Right cardiac atrium (tissue), 5 donors: ENCODE results near the gene SAE1. TPM values are rescaled to one million over a fixed set of nuclear protein-coding genes. Genes with fewer than 3 reads are reported as not detected.
A peak's percentile ranks its signal among the peaks of the same experiment; 100 is the strongest.

Experiments
- ATAC-seq, 2 donors: fragments of 200-7000 bp; cut with Tn5 transposase; one replicate each; pipeline versions ENCODE4 v1.8.0 to v1.9.1; 2020; ENCODE audit warnings: moderate library complexity in 2 of 2, mild to moderate bottlenecking in 1 of 2
- DNase-seq, 3 donors: peaks; one replicate each; pipeline ENCODE4 v3.0.0-alpha.2; 2020
- H3K27ac ChIP-seq: one replicate; pipeline ENCODE4 v1.5.1; 2013; ENCODE audit warnings: mild to moderate bottlenecking, low read length, control low read depth, moderate library complexity
- H3K27me3 ChIP-seq: one replicate; pipeline ENCODE4 v1.6.1; 2013; ENCODE audit not compliant: control insufficient read depth, insufficient read depth
- H3K4me1 ChIP-seq: one replicate; pipeline ENCODE4 v1.6.1; 2013; ENCODE audit warnings: low read length; ENCODE audit not compliant: control insufficient read depth, insufficient read depth
- H3K4me3 ChIP-seq: one replicate; pipeline ENCODE4 v1.5.1; 2013; ENCODE audit warnings: low read length, control low read depth
- H3K9me3 ChIP-seq: one replicate; pipeline ENCODE4 v1.6.1; 2013; ENCODE audit warnings: low read length; ENCODE audit not compliant: control insufficient read depth
- WGBS: extraction: QIAGEN DNeasy Blood & Tissue Kit; methylation state at CpG from one replicate; pipeline ENCODE4 v1.1.7; 2013; 5-methylcytosine and 5-hydroxymethylcytosine counted together
- intact Hi-C, 4 donors: fragments of 100-400 bp; cut with DNase I; formaldehyde crosslinking; loops; one replicate each; pipeline versions ENCODE4 v1.11.0 to v1.14.0; 2022 to 2023
- polyA plus RNA-seq: library from polyadenylated mRNA; stranded (reverse); fragments of 200-250 nt; gene quantifications from one replicate; pipeline ENCODE4 v1.2.3, GENCODE V29; 2013
- total RNA-seq, 4 donors: library from RNA; stranded (reverse); fragmentation: NEBNext Ultra II Directional; extraction: Animal tissue kit (Norgen Biotek cat#: 25700); gene quantifications; one replicate each; pipeline ENCODE4 v1.2.1, GENCODE V29; 2021
- donor health status: healthy with polysubstance abuse.
- donor health status: DM: no; HTN: yes; CAD: no.
- donor health status: DM: no; HTN: no; CAD: no.
- donor health status: DM: no; HTN: yes; CAD: no; lungs with severe emphysema.
- donor health status: DM: yes; HTN: yes; CAD: no.

SAE1 gene
- total and polyA plus RNA-seq, 5 donors, result 34.0 to 57.0 (median 53.3) TPM

DNA sequence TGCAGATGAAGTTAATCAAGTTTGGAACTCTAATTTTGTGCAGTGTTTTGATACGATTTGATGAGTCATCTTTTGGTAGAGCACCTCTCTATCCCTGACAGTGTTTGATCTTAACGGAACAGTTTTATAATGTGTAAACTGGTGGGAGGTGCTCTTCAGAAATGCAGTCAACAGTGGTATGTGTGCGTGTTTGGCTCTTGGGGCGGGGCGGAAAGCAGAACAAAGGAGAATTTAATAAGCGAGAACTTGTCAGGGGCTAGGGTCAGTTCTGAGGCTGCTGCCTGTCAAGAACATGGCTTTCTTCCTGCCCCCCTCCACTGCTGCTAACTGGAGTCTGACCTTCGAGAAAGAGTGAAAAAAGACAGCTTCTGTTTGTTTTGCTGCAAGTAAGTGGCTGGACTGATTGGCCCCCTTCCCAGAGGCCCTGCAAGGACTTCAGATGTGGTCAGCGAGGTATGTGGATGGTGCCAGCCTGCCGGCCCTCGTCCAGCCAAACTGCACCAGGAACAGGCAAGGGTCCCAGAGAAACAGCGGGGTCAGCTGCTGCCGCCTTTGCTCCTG lies 59.6 kb downstream of the SAE1 start:
- H3K4me1 ChIP-seq, result peaks cover 4% of the 10 kb centered on the region
- no peaks in the 10 kb centered on the region for H3K9me3 ChIP-seq
- H3K27me3 ChIP-seq, result no peaks in the 10 kb centered on the region
- peak overlapping the region; percentile 76 for H3K27ac ChIP-seq
- DNase-seq (peak; percentile 67 to 87 (median 84)), ATAC-seq (peak; percentile 67 to 72)
- H3K4me3 ChIP-seq, result no peak overlapping the region
- intact Hi-C loops, result loop anchor here in 1 of 4 donors (2.0 kb wide), 1 partner anchor 21 kb away; no protein-coding TSS in a partner anchor
- 17% methylated on average over 12 of the region's 12 CpGs for WGBS

DNA sequence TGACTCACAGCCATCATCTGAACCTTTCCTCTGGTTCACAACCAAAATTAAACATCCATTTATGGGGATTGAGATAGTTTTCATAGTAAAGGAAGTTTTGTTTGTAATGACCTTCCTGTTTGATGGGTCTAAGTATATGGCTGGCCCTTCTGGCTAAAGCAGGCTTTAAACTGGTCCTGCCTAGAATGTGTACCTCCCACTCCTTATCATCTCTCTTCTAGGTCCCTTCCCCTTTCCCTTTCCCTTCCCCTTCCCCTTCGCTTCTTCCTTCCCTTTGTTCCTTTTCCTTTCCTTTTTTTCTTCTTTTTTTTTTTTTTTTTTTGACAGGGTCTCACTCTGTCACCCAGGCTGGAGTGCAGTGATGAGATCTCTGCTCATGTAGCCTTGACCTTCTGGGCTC lies 64.8 kb downstream of the SAE1 start:
- intact Hi-C loops, result no loop called here
- H3K4me1 ChIP-seq, result peaks cover 3% of the 10 kb centered on the region
- H3K4me3 ChIP-seq, result no peak overlapping the region
- ATAC-seq (no peak), DNase-seq (no peak)
- H3K9me3 ChIP-seq, result no peaks in the 10 kb centered on the region
- 75% methylated on average over 1 of the region's 1 CpG for WGBS
- no peaks in the 10 kb centered on the region for H3K27me3 ChIP-seq
- H3K27ac ChIP-seq, result no peak overlapping the region

DNA sequence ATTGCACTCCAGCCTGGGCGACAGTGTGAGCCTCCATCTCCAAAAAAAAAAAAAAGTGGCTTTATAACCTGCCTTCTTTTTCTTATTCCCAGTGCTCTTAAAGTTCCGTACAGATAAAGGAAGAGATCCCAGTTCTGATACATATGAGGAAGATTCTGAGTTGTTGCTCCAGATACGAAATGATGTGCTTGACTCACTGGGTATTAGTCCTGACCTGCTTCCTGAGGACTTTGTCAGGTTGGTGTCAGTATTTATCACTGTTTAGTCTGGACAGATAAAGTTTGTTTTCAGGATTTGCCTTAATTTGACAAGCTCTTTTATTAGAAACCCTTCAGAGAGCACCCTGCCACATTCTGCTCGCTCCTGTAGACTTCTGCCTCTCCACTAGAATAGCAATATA lies 66.5 kb downstream of the SAE1 start:
- H3K27me3 ChIP-seq, result no peaks in the 10 kb centered on the region
- H3K4me3 ChIP-seq, result no peak overlapping the region
- 95% methylated on average over 4 of the region's 4 CpGs for WGBS
- H3K9me3 ChIP-seq, result no peaks in the 10 kb centered on the region
- H3K4me1 ChIP-seq, result peaks cover 1% of the 10 kb centered on the region
- no peak for ATAC-seq
- H3K27ac ChIP-seq, result no peak overlapping the region
- intact Hi-C loops, result no loop called here
- DNase-seq, result no peak

DNA sequence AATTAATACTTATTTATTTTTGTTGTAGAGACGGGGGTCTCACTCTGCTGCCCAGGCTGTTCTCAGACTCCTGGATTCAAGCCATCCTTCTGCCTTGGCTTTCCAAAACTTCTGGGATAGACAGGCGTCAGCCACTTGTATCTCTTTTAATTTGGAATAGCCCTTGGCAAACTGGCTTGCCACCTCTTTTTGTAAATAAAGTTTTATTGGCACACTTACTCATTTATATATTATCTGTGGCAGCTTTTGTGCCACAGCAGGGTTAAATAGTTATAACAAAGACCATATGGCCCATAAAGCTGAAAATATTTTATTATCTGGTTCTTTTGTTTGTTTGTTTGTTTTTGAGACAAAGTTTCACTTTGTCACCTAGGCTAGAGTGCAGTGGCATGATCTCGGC lies 69.9 kb downstream of the SAE1 start:
- Histone ChIP-seq H3K9me3 (no peaks in the 10 kb centered on the region), H3K27ac (no peak overlapping the region), H3K4me3 (no peak overlapping the region), H3K4me1 (peaks cover 1% of the 10 kb centered on the region), H3K27me3 (no peaks in the 10 kb centered on the region)
- no peak for DNase-seq
- WGBS, result 72% methylated on average over 3 of the region's 3 CpGs
- intact Hi-C loops, result loop anchor here in 1 of 4 donors (10.0 kb wide), 1 partner anchor 46 kb away; no protein-coding TSS in a partner anchor
- ATAC-seq, result no peak

DNA sequence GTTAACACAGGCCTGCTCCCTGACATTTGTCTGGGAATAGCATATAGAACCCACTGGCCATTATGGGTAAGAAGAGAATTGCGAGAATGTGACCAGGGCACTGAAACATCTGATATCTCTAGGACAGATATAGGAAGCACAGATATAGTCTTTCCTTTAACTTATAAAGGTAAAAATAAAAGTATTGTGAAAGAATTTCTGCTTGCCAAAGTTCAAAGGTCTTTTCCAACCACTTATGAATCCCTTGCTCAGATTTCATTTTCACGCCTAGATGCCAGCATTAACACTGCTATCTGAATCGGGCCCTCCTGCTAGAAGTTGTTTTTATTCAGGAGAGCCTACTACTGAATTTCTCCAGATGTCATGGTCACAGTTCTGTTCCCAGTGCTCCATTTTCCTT lies 72.6 kb downstream of the SAE1 start:
- ATAC-seq (no peak), DNase-seq (no peak)
- H3K9me3 ChIP-seq, result no peaks in the 10 kb centered on the region
- no peak overlapping the region for H3K4me3 ChIP-seq
- H3K27ac ChIP-seq, result no peak overlapping the region
- H3K4me1 ChIP-seq, result no peaks in the 10 kb centered on the region
- 73% methylated on average over 3 of the region's 3 CpGs for WGBS
- intact Hi-C loops, result loop anchor here in 1 of 4 donors (10.0 kb wide), 1 partner anchor 48 kb away; no protein-coding TSS in a partner anchor
- H3K27me3 ChIP-seq, result no peaks in the 10 kb centered on the region

DNA sequence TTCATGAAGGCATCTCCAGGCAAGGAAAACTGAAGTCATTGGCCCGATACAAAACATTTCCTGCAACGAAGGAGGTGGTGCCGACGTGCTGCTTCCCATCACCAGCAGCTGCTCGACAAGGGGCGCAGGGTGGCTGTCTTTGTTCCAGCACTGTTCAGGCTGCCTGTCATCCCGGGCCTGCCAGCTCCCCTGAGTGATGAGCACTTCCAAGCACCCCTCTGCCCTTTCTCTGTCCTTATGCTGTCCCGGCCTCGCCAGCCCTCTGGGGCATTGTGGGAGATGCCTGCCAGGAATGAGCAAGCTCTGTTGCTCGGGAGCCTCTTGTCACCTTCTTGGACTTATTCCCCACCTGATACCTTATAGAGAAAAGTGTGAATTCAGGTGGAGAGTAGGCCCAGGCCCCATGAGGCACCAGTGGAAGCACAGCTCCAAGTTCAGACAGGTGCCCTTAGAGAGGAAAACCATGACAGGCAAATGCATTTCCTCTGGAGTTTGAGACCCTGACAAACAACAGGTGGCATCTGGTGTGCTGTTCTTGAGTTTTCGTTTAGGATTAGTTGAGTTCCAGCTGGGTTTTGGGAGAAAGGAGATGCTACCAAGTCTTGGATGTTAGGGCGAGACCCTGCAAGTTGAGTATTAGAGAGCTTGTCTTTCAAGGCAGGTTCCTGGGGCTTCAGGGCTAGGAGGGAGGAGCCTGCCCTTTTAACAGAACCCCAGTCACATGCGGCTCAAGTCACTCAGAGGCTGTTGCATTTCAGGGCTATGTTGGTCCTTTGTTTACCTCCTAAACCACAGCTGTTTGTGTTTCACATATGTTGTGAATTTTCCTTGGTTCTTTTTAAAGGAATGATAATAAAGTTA lies 78.9 kb downstream of the SAE1 start:
- ATAC-seq, result peak; percentile 75 to 80
- peak overlapping the region; percentile 68 for H3K27ac ChIP-seq
- H3K27me3 ChIP-seq, result no peaks in the 10 kb centered on the region
- no peak overlapping the region for H3K4me3 ChIP-seq
- DNase-seq, result peak in 2 of 3 donors; percentile 74 to 80
- intact Hi-C loops, result loop anchor here in 3 of 4 donors (2.0 to 10.0 kb wide), 4 partner anchors 19 to 55 kb away; no protein-coding TSS in a partner anchor
- WGBS, result 57% methylated on average over 13 of the region's 13 CpGs
- no peaks in the 10 kb centered on the region for H3K4me1 ChIP-seq
- no peaks in the 10 kb centered on the region for H3K9me3 ChIP-seq

DNA sequence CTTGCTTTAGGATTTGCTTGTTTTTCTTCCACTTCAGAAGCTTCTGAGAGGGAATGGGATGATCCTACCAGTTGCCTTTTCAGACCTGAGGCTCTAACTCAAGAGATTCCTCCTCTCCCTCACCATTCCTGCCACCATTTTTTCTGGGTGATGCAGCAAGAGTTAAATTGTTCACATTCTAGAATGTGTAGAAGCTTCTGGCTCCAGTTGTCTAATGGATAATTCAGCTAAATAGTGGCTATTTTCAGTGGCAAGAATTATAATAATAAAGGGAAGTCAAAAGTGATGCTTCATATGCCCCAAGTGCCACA lies 79.5 kb downstream of the SAE1 start:
- H3K9me3 ChIP-seq, result no peaks in the 10 kb centered on the region
- H3K27ac ChIP-seq, result peak overlapping the region; percentile 67
- DNase-seq (no peak), ATAC-seq (no peak)
- intact Hi-C loops, result loop anchor here in 3 of 4 donors (2.0 to 5.0 kb wide), 3 partner anchors 19 to 37 kb away; no protein-coding TSS in a partner anchor
- no peaks in the 10 kb centered on the region for H3K4me1 ChIP-seq
- H3K4me3 ChIP-seq, result no peak overlapping the region
- no peaks in the 10 kb centered on the region for H3K27me3 ChIP-seq

DNA sequence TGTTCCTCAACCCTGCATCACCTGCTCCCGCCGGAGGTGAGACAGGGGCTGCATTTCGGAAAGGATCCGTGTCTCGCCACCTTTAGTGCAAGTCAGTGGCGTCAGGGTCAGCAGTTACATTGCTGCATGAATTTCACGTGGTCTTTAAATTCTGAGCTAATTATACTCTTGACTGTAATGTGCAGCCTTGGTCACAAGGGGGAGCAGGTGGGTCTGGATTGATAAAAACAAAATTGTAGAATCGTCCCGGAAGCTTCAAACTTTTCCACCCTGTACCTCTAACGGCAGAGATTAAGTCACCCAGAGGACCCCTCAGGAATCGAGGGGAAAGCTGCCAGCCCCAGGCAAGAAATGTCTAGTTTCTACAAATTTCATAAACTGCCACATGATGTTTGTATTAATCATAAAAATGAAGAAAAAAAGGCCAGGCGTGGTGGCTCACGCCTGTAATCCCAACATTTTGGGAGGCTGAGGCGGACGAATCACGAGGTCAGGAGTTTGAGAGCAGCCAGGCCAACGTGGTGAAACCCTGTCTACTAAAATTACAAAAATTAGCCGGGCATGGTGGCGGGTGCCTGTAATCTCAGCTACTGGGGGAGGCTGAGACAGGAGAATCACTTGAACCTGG lies 80.2 kb downstream of the SAE1 start:
- 33% methylated on average over 19 of the region's 19 CpGs for WGBS
- peak in 2 of 3 donors; percentile 61 to 83 for DNase-seq
- intact Hi-C loops, result loop anchor here in 3 of 4 donors (2.0 to 5.0 kb wide), 3 partner anchors 20 to 36 kb away; no protein-coding TSS in a partner anchor
- Histone ChIP-seq H3K4me3 (no peak overlapping the region), H3K4me1 (no peaks in the 10 kb centered on the region), H3K27ac (peak overlapping the region; percentile 67), H3K27me3 (no peaks in the 10 kb centered on the region), H3K9me3 (no peaks in the 10 kb centered on the region)
- ATAC-seq, result peak; percentile 53 to 68

DNA sequence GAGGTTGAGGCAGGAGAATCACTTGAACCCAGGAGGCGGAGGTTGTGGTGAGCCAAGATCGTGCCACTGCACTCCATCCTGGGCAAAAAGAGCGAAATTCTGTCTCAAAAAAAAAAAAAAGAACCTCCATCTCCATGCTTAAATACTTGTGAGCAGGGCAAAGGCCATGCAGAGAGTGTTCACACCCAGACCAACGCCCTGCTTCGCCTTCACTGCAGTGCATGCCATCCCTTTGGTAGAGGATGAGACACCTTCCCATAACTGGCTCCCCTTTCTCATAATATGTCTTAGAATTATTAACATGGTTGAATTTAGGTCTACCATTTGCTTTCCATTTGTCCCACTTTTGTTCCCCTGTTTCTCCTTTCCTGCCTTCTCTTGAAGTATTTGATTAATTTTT lies 84.9 kb downstream of the SAE1 start:
- Histone ChIP-seq H3K27ac (no peak overlapping the region), H3K9me3 (no peaks in the 10 kb centered on the region), H3K27me3 (no peaks in the 10 kb centered on the region), H3K4me1 (no peaks in the 10 kb centered on the region), H3K4me3 (no peak overlapping the region)
- ATAC-seq (no peak), DNase-seq (no peak)
- intact Hi-C loops, result no loop called here
- WGBS, result 87% methylated on average over 5 of the region's 5 CpGs

DNA sequence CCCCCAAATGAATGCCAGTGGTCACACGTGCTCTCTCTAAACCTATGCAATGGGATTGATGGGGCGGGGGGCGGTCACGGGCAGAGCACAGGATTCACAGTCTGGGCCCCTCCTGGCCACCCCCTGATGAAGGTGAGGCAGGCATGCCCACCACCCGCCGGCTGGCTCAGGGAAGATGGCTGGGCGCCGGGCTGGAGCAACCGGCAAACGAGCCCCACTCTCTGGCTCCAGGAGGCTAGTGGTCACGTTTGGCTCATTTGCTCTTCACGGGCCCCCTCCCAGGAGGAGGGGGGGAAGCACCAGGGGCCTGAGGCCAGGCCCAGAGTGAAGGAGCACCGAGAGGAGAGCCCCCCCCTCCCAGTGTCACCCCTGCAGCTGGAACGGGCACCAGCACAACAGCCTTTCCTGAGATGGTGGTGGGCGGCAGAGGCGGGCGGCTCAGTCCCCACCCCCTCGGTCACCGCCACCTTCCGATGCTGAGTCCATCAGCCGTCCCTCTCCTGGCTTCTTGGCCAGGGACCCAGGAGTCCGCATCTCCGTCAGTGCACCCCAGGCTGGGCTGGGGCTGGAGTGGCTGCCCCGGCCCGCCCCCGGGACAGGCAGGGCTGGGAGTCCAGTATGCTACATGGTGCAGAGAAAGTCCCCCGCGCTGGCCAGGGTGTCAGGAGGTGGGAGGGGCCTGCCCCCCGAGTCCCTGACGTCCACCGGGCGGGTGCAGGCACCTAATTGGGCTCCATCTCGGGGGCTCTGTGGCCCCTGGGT lies 90.6 kb downstream of the SAE1 start:
- intact Hi-C loops, result no loop called here
- Histone ChIP-seq H3K9me3 (no peaks in the 10 kb centered on the region), H3K4me1 (peaks cover 2% of the 10 kb centered on the region), H3K27me3 (no peaks in the 10 kb centered on the region), H3K27ac (no peak overlapping the region), H3K4me3 (no peak overlapping the region)
- WGBS, result 85% methylated on average over 33 of the region's 33 CpGs
- ATAC-seq (no peak), DNase-seq (no peak)
